ENCODE data around the gene HIGD1B.

- no peak for TF ChIP-seq CTCF (IDR thresholded peaks at IDR 0.05)
- no peak for TF ChIP-seq ZFX (IDR thresholded peaks at IDR 0.05; ENCODE audit: borderline replicate concordance)
Measured at GRCh38 chr17:44820631-44821212, 27.0 kb upstream of the HIGD1B start.

All from 22Rv1 (cell line).